ENCODE results near the gene NCOA6. TPM values are rescaled to one million over a fixed set of nuclear protein-coding genes. Genes with fewer than 3 reads are reported as not detected.
"Not testable (repeated sequence)": the region's sequence is repeated elsewhere in the genome, so short reads cannot be mapped to it uniquely, and the experiment has no call there.

The NCOA6 gene
- polyA plus RNA-seq, 4 donors, result 41.5 to 54.6 (median 50.6) TPM

DNA sequence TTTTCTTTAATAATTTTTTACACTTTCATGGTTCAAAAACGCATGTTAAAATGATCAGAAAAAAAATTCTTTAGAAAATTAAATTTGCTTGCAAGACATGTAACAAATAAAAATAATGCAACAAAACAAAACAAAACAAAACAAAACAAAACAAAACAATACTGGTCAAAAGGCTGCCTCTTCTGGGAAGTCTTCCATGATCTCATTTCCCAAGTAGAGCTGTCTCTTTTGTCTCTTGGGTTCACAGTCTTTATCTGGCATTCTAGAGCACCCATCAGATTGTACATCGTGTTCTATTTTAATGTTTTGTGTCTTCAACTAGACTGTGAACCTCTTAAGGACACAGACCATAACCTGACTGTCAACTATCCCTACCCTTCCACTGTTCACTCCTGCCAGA, 96.0 kb downstream of the NCOA6 start:
- DNase-seq (ENCODE audit: low read depth in 4 of 4, low spot score in 3 of 4), result no peak

DNA sequence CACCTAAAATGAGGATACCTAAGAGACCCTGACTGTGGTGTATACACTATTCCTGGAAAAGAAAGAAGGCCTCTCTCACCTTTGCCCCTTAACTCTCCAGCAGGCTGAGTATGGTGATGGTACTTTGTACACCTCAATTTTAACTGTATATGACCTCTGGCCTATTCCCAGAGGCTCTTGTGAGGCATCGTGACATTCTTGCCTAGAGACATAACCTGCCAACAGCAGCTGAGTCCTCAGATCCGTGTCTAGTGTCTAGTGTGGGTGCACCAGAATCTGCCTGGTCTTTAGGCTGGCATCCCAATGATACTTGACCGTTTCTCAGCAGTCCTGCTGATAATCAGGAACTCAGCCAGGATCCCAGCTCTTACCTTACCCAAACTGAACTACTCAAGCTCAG, 101.3 kb downstream of the NCOA6 start:
- no peak for DNase-seq (ENCODE audit: low read depth in 4 of 4, low spot score in 3 of 4)

DNA sequence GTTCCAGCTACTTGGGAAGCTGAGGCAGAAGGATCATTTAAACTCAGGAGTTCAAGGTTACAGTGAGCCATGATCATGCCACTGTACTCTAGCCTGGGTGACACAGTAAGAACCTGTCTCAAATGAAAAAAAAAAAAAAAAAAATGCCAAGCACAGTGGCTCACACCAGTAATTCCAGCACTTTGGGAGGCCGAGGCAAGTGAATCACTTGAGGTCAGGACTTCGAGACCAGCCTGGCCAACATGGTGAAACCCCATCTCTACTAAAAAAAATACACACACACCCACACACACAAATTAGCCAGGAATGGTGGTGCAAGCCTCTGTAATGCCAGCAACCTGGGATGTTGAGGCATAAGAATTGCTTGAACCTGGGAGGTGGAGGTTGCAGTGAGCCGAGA, 102.9 kb downstream of the NCOA6 start:
- DNase-seq (ENCODE audit: low read depth in 4 of 4, low spot score in 3 of 4), result not testable (repeated sequence)

DNA sequence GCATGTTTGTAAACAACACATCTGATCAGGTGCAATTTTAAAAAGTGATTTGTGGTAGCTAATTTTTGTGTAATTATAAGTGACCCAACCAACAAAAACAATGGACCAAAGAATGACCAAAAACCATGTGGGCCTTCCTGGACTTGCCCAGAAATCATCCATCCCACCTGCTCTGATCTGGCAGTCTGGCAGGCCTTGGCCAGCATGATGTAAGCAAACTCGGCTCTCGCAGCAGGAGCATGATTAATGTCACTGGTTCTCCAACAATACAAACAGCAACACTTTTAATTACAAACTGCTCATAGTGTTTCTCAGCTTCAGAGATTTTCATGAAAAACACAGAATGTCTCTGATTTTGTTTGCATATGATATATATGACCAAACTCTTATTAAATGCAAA, 105.2 kb downstream of the NCOA6 start:
- no peak for DNase-seq (ENCODE audit: low read depth in 4 of 4, low spot score in 3 of 4)

DNA sequence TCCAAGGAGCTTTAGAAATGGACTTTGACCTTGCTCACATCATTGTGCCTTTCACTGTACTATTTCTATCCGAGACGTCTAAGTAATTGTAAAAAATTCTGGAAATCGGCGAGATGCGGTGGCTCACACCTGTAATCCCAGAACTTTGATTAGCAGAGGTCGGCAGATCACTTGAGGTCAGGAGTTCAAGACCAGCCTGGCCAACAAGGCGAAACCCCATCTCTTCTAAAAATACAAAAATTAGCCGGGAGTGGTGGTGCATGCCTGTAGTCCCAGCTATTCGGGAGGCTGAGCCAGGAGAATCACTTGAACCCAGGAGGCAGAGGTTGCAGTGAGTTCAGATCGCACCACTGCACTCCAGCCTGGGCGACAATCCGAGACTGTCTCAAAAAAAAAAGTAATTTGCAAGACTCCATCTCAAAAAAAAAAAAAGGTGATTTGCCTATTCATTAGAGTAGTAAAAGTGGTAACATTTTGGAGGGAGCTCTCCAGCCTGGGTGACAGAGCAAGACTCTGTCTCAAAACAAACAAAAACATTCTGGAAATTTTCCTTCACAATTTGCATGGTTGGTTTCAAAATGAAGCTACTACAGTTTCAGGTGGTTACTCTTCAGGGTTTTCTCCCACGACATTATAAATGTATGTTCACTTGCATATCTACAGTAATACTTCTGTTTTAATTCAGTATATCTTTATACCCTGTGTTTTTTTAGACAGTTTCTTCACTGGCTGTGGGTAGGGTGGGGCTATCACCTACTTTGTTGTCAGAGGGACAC, 106.0 kb downstream of the NCOA6 start:
- not testable (repeated sequence) for DNase-seq (ENCODE audit: low read depth in 4 of 4, low spot score in 3 of 4)

DNA sequence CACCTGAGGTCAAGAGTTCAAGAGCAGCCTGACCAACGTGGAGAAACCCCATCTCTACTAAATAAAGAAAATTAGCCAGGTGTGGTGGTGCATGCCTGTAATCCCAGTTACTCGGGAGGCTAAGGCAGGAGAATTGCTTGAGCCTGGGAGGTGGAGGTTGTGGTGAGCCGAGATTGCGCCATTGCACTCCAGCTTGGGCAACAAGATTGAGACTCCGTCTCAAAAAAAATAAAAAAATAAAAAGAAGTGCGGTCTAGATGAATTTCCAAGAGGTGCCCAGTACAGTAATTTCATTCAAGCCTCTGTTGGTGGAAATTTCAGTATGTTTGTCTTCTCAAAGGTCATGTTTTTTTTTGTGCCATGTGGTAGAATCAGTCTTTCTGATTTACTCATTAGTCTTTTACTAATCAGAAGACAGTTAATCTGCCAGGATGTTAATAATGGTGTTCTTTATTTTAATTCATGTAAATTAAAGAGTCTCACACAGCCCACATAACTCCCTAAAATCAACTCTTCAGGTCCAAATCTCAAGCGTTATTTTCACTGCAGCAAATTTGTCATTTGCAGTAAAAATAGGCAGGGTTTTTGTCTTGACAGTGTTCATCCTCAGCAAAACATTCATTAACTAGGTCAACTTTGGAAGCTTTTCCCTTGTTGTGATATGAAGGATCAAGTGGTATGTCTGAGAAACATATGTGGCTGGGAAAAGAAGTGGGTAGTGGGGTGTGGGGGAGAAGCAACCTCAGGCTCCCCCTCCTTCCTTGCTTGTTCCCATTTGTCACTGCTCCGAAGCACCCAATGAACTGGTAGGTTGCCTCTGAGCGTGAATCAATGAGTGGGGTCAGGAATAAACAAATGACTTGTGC, 108.0 kb downstream of the NCOA6 start:
- no peak for DNase-seq (ENCODE audit: low read depth in 4 of 4, low spot score in 3 of 4)

DNA sequence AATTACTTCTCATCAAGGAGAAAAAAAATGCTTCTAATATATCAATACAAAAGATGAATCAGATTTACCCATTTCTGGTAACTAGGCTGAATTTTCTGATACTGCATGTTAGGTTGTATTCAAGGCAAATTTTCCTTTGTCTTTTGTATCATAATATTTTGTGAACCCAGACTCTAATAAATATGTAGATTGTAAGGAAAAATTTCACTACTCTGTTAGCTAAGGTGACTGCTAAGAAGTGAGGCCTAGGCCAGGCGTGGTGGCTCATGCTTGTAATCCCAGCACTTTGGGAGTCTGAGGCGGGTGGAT, 108.6 kb downstream of the NCOA6 start:
- no peak for DNase-seq (ENCODE audit: low read depth in 4 of 4, low spot score in 3 of 4)

DNA sequence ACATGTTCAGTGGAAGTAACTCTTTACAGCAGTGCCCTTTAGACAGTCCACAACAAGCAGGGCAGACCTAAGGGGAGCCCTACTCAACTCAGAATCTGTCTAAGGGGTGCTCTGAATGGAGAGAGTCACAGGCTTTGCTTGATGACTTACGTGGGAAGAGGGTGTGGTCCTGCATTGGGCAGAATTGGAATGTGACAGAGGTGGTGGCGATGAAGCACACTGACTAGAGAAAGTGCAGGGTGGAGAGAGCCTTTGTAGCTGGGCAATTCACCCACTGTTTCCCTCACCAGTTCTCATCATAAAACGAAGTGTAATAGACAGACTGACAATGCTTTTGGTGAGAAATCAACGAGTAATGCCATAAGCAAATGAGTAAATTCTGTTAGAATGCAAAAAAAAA, 110.1 kb downstream of the NCOA6 start:
- DNase-seq (ENCODE audit: low read depth in 4 of 4, low spot score in 3 of 4), result no peak

DNA sequence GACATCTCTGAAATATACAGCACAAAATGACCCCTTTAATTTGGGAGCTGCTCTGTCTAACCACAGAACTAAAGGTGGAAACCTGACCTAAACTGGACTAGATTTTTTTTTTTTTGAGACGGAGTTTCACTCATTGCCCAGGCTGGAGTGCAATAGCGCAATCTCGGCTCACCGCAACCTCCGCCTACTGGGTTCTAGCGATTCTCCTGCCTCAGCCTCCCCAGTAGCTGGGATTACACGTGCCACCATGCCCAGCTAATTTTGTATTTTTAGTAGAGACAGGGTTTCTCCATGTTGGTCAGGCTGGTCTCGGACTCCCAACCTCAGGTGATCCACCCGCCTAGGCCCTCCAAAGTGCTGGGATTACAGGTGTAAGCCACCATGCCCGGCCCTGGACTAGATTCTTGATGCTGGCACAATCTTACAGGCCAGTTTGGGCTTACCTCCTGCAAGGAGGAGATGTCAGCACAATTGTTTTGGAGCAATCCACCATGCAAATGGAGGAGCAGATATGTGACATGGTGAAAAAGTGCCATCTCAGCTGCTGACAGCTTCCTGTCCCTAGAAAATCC, 111.4 kb downstream of the NCOA6 start:
- DNase-seq (ENCODE audit: low read depth in 4 of 4, low spot score in 3 of 4), result not testable (repeated sequence)

DNA sequence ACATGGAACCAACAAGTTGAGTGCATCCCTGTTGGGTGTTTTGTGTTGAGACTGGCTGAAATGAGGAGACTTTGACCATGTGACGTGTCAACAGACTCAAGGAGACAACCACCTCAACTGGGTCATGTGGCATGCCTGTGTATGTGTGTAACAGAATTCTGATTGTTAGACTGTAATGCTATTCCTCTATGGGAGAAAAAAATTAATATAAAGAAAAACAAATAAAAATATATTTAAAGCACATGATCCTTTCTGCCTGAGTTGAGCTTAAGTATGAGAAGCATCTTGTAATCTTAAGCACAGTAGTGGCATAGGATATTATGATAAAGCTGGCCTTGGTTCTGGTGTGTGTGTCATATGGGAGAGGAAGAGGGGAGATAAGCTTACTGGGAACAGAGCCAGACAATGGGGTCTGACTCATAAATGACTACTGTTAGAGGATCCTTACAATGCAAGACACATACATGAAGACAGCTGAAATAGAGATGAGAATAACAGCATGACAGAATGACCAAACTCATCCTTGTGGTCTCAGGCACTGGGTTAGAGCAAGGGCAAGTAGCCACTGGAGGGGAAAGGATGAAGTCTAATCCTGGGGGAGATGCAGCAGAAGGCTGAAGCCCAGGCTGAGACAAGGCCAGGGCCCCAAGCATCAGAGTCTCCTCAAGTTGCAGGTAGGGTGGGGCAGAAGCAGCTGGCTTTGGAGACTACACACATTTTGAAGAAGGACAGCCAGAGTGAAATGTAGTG, 112.1 kb downstream of the NCOA6 start:
- no peak for DNase-seq (ENCODE audit: low read depth in 4 of 4, low spot score in 3 of 4)

DNA sequence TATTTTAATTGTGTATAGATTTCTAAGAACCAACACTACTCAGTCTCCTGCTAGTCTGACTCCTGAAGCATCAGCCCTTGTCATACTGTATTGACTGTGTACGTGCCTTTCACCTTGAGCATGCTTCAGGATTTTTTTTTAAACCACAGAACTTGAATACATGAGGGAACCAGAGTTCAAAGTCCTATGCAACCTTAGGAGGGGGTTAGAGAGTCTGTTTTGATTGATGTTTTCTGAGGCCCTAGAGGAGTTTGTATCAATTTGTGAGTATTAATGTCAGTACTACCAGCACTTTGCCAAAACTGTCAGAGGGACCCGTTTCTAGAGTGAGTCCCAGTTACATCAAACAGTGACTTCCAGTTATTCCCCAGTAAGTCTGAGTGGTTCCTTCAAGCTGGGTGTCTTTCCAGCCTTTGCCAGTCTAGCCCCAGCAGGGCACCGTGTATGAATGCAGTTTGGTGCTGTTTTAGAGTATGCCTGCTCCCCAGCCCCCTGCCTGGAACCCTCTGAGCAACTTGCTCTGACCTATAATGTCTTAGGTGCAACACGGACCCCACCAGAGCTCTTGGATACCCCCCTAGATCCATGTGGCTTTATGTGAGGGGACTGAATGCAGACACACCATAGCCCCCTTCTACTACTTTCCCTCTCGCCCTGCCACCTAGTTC, 112.8 kb downstream of the NCOA6 start:
- no peak for DNase-seq (ENCODE audit: low read depth in 4 of 4, low spot score in 3 of 4)

DNA sequence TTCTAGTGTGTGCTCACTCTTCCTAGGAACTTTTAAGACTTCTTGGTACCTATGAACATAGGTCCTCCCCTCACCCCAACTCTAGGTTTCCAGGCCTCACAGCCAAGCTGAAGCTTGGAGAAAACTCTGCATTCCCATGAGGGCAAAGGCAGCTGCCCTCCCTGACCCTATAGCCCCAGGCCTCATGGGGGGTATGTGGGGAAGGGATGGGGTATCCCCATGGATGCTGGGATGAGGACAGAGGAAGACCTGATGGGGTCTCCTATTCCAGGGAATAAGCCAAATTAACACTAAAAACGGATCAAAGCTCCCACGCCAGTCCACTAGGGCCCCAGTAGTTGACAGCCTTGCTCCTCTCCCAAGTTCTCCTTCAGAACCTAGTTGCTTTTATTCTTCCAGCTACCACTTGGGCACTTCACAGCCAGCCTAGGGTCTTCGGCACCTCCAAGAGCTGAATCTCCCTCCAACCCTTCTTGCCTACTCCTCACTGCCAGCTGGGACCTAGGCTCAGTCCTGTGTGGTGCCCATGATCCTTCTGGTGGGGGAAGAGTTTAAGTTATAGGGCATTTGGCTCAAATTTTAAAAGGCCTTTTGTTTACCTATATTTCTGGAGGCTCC, 113.5 kb downstream of the NCOA6 start:
- DNase-seq (ENCODE audit: low read depth in 4 of 4, low spot score in 3 of 4), result no peak

DNA sequence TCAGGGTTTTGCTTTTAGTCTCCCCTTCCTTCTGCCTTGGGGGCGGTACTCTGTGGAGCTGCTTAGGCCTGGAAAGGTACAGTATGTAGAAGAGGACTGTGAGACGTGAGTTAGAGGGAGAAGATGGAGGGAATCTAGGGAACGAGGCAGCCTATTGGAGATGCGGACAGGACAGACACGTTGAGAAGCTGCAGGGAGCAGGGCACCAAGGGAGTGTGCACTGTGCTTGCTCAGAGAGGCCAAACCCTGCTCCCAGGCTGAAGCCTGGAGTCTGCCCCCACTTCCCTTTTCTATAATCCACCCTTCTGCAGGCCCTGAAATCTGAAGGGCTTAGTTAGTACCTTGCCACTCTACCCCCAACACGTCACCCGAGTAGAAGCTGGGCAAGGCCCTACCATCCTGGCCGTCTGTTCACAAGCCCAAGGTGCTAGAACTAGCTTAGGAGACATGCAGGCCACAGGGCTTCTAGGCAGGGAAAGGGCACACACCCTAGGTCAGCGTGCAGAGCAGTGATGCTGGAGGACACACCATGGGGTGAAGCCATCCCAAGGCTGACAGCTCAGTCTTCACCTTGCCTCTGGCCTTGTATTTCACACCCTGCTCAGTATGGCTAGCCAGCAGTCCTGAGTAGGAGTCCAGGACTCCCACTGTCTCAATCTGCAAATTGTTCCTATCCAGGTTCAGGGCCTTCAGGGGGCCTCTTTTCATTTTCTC, 114.4 kb downstream of the NCOA6 start:
- no peak for DNase-seq (ENCODE audit: low read depth in 4 of 4, low spot score in 3 of 4)

DNA sequence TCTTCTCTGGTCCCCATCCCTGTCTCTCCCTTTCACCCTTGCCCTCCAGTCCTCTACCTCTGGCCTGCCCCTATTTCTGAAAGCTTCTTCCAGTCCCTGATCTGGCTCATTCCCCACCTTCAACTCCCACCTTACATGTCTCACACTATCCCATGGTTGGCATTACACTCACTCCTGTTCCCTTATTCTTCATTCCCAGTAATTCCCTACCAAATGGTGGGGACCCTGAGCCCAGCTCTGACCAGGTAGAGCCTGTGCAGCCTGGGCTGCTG, 114.9 kb downstream of the NCOA6 start:
- DNase-seq (ENCODE audit: low read depth in 4 of 4, low spot score in 3 of 4), result no peak

DNA sequence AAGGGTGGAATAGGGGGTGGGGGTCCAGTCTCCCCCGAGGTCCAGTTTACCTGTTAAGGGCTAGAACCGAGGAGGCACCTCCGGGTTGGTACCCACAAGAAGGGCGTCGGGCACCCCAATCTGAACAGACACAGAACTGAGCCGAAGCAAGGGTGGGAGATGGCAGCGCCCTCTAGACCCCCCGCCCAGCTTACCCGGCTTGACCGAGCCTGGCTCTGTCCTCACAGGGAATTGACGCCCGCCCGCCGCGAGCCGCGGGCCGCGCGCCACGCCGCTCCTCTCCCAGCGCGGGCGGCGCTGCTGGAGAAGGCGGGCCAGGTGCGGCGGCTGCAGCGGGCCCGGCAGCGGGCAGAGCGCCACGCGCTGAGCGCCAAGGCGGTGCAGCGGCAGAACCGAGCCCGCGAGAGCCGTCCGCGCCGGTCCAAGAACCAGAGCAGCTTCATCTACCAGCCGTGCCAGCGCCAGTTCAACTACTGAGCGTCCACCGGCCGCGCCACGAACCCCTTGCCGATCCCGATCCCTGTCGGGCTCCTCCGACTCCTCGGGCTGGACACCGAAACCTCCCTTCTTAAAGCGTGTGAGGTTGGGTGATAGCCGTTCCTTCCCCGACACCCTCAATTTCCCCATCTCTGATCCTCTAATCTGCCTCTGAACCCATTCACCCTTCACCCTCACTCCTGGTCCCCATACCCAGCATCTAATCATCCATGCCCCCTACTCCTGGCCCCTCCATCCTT, 115.5 kb downstream of the NCOA6 start:
- DNase-seq (ENCODE audit: low read depth in 4 of 4, low spot score in 3 of 4), result no peak

DNA sequence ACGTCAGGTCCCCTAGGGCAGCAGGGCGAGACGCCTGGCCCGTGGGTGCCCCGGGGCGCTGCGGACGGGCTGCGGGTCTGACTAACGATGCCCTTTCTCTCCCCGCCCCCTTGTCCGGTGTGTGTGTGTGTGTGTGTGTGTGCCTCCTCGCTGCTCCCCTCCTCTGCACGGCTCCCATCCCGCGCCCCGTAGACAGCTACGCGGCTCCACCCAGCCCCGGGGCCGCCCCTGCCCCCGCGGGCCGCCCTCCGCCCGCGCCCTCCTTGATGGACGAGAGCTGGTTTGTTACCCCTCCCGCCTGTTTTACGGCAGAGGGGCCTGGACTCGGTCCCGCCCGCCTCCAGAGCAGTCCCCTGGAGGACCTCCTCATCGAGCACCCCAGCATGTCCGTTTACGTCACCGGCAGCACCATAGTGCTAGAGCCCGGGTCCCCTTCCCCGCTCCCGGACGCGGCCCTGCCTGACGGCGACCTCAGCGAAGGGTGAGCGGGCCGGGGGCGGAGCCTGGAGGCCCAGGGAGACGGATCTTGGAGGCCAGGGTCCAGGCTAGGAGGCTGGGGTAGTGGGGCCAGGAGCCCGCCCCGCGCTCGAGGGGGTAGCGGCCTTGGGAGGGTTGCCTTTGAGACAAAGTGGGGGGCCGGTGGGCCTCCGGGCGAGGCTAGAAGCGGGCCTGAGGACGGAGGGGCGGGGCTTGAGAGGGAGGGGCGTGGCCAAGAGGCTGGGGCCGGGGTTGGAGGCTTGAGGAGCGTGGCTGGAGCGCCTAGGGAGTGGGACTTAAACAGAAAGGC, 116.2 kb downstream of the NCOA6 start:
- DNase-seq (ENCODE audit: low read depth in 4 of 4, low spot score in 3 of 4), result peak; percentile 65 to 75 (median 70)

DNA sequence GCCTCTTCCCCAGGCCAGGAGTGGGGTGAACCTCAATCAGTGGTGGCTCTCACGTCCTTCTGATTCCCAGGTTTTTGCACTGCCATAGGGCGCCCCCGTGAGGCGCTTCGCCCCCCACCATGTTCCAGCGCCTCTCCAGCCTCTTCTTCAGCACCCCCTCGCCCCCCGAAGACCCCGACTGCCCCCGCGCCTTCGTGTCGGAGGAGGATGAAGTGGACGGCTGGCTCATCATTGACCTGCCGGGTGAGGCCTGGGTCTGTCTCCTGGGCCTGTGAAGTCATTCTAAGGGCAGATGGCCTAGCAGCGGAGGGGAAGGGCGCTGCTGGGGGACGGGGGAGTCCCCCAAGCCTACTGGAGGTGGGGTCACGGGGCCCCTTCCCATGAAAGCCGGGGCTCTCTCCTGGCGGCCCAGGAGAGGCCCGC, 116.8 kb downstream of the NCOA6 start:
- DNase-seq (ENCODE audit: low read depth in 4 of 4, low spot score in 3 of 4), result peak in 1 of 4 donors; percentile 18

Measured in left renal pelvis (tissue), 4 donors.